ENCODE data around the gene CHI3L2. TPM values are rescaled to one million over a fixed set of nuclear protein-coding genes. Genes with fewer than 3 reads are reported as not detected.

Gene CHI3L2
- total and polyA plus RNA-seq, 2 of the 13 experiments (the other 11 are each of a cell fraction or from before 2014, with no cell fraction given), result 0.46 to 1.7 TPM

DNA sequence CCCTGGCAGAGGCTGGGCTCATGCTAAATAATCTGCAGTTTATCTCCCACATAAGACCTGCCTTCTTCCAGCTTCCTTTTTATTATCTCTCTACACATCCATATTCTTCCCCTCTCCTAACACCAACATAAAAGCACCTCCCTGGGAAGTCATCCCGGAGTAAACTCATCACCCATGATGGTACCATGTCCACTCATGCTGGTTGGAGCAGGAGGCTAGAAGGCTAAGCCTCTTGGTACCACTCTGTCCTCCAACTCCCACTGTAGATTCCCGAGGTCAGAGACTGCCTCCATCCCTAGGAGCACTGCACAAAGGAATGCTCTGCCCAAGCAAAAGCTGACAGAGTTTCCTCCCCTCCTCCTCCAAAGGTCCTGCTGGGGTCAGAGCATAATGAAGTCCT lies 31.3 kb upstream of the CHI3L2 start (continued):
- TF ChIP-seq, protein P1, sequence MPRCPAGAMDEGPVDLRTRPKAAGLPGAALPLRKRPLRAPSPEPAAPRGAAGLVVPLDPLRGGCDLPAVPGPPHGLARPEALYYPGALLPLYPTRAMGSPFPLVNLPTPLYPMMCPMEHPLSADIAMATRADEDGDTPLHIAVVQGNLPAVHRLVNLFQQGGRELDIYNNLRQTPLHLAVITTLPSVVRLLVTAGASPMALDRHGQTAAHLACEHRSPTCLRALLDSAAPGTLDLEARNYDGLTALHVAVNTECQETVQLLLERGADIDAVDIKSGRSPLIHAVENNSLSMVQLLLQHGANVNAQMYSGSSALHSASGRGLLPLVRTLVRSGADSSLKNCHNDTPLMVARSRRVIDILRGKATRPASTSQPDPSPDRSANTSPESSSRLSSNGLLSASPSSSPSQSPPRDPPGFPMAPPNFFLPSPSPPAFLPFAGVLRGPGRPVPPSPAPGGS (CRISPR knock-in tag; IDR thresholded peaks at IDR 0.05), result no peak
- TF ChIP-seq ZBTB38 (CRISPR knock-in tag; IDR thresholded peaks at IDR 0.05), result no peak
- no peak for TF ChIP-seq ZNF562 (CRISPR knock-in tag; IDR thresholded peaks at IDR 0.05; ENCODE audit: borderline replicate concordance)

GRCh38 chr1:111197598-111198284 lies 29.8 kb upstream of the CHI3L2 start:
- Histone ChIP-seq H3K9ac (ENCODE audit: insufficient read depth, low read depth, low read length) (no peak overlapping the region), H3K4me3 (replicated peaks in 1 of 3; ENCODE audit: insufficient read depth in 1 of 3, low read depth in 2 of 3, low read length in 3 of 3) (no peak overlapping the region), H3K27me3 (ENCODE audit: control insufficient read depth in 1 of 2, insufficient read depth in 2 of 2, low read length in 2 of 2) (no peaks in the 10 kb centered on the region), H3K4me1 (ENCODE audit: insufficient read depth, low read length) (peaks cover 99% of the 10 kb centered on the region), H3K27ac (ENCODE audit: extremely low read length, insufficient read depth, low read length) (no peak overlapping the region), H3K36me3 (replicated peaks in 1 of 2; ENCODE audit: control insufficient read depth in 1 of 2, insufficient read depth in 2 of 2, low read length in 2 of 2) (no peaks in the 10 kb centered on the region), H4K20me1 (ENCODE audit: insufficient read depth, low read length) (no peaks in the 10 kb centered on the region), H2AFZ (ENCODE audit: low read length) (no peak overlapping the region), H3K79me2 (ENCODE audit: insufficient read depth, low read length) (no peaks in the 10 kb centered on the region), H3K4me2 (ENCODE audit: low read depth, low read length) (no peak overlapping the region), H3K9me3 (ENCODE audit: low read length) (no peaks in the 10 kb centered on the region)
- no peak for ATAC-seq
- ChIA-PET CTCF (ENCODE audit: low intra/inter-chr PET ratio, low total read pairs) (no interaction called here), POLR2A (no interaction called here)
- FAIRE-seq, result no peak
- intact Hi-C loops (cut with micrococcal nuclease; ENCODE audit: unreplicated experiment) (no loop called here), in situ Hi-C loops (cut with HindIII; ENCODE audit: extremely low pct_ligation_motif_present, low pct_unique_long_range_greater_than_20kb) (no loop called here)
- no peak for DNase-seq (ENCODE audit: low spot score)
- BruUV-seq (replicated peaks), result no TSS peak
- 36% methylated on average over 6 of the region's 6 CpGs for WGBS (ENCODE audit: low lambda C conversion rate)
- TF ChIP-seq ZNF629 (CRISPR knock-in tag; conservative IDR thresholded peaks at IDR 0.05), result peak; percentile 59
- no peak for TF ChIP-seq ZNF20 (CRISPR knock-in tag; IDR thresholded peaks at IDR 0.05)
- TF ChIP-seq, protein P2, sequence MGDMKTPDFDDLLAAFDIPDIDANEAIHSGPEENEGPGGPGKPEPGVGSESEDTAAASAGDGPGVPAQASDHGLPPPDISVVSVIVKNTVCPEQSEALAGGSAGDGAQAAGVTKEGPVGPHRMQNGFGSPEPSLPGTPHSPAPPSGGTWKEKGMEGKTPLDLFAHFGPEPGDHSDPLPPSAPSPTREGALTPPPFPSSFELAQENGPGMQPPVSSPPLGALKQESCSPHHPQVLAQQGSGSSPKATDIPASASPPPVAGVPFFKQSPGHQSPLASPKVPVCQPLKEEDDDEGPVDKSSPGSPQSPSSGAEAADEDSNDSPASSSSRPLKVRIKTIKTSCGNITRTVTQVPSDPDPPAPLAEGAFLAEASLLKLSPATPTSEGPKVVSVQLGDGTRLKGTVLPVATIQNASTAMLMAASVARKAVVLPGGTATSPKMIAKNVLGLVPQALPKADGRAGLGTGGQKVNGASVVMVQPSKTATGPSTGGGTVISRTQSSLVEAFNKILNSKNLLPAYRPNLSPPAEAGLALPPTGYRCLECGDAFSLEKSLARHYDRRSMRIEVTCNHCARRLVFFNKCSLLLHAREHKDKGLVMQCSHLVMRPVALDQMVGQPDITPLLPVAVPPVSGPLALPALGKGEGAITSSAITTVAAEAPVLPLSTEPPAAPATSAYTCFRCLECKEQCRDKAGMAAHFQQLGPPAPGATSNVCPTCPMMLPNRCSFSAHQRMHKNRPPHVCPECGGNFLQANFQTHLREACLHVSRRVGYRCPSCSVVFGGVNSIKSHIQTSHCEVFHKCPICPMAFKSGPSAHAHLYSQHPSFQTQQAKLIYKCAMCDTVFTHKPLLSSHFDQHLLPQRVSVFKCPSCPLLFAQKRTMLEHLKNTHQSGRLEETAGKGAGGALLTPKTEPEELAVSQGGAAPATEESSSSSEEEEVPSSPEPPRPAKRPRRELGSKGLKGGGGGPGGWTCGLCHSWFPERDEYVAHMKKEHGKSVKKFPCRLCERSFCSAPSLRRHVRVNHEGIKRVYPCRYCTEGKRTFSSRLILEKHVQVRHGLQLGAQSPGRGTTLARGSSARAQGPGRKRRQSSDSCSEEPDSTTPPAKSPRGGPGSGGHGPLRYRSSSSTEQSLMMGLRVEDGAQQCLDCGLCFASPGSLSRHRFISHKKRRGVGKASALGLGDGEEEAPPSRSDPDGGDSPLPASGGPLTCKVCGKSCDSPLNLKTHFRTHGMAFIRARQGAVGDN (CRISPR knock-in tag; IDR thresholded peaks at IDR 0.05), result peak; percentile 13; the same call in 1 of the 2 replicates

Data from HepG2 (cell line).